NCI-H446 treated with DMSO at 0.1 percent for 48 hours (cell line): ENCODE measurements around the gene VSIG10.
A peak's percentile ranks its signal among the peaks of the same experiment; 100 is the strongest.

Experiments
- DNase-seq: peaks from one replicate; lab custom pipeline; 2025; lab: John Stamatoyannopoulos, UW

The VSIG10 gene

GRCh38 chr12:118059341-118060191 lies 44.2 kb downstream of the VSIG10 start:
- no peak for DNase-seq

- no peak for DNase-seq
Measured at GRCh38 chr12:118058881-118059280, 44.9 kb downstream of the VSIG10 start.

DNA sequence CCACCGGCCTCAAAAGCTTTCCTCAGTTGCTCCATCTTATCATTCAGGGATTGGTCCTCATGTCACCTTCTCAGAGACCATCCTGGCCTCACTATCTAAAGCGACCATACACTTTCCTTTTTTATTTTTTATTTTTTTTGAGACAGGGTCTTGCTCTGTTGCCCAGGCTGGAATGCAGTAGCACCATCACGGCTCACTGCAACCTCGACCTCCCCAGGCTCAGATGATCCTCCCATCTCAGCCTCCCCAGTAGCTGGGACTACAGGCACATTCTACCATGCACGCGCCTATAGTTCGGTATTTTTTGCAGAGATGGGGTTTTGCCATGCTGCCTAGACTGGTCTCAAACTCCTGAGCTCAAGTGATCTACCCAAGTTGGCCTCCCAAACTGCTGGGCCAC lies 45.6 kb downstream of the VSIG10 start:
- no peak for DNase-seq

DNA sequence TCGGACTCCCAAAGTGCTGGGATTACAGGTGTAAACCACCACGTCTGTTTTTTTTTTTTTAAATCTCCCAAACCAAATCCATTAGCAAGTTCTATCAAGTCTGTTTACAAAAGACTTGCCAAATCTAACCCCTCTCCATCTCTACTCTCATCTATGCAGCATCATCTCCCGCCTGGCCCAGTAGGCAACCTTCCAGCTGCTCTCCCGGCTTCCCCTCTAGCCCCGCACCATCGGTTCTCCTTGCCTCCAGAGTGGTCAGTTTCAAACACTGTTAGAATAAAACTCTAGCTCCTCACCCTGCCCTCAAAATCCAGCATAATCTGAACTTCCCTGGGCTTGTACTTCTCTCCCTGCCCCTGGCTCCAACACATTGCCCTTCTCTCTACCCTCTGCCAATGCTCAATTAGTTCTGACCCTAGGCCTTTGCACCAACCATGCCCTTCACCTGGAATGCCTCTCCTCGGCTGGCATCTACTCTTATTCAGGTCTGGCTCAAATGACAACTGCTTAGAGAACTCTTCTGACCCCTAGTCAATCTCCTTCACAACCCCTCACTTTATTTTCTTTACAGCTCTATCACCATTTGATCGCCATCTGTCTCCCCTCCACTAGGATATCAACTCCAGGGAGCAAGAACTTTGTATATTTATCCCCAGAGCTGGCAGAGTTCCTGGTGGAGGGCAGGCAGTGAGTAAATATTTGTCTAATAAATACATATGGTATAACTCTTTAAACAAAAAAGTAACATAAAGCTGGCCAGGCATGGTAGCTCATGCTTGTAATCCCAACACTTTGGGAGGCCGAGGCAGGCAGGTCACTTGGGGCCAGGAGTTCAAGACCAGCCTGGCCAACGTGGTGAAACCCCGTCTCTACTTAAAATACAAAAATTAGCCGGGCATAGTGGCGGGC lies 47.7 kb downstream of the VSIG10 start:
- no peak for DNase-seq

DNA sequence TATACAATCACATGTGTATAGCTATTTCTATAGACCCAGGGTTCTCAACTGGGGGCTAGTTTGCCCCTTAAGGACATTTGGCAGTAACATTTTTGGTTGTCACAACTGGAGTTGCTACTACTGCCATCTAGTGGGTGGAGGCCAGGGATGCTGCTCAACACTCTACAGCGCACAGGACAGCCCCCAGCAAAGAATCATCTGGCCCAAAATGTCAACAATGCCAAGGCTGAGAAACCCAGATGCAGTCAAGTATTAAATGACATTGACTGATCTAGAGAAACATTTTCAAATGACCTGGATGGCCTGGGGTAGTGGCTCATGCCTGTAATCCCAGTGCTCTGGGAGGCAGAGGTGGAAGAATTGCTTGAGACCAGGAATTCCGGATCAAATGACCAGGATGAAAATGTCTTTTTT lies 48.7 kb downstream of the VSIG10 start:
- peak; percentile 7 for DNase-seq

GRCh38 chr12:118053071-118053985 lies 50.5 kb downstream of the VSIG10 start:
- DNase-seq: no peak

- DNase-seq: no peak
Measured at GRCh38 chr12:118052324-118053070, 51.3 kb downstream of the VSIG10 start.

- no peak for DNase-seq
Measured at GRCh38 chr12:118050972-118051910, 52.6 kb downstream of the VSIG10 start.

- no peak for DNase-seq
Measured at GRCh38 chr12:118046430-118046829, 57.4 kb downstream of the VSIG10 start.

- no peak for DNase-seq
Measured at GRCh38 chr12:118044577-118044976, 59.2 kb downstream of the VSIG10 start.

DNA sequence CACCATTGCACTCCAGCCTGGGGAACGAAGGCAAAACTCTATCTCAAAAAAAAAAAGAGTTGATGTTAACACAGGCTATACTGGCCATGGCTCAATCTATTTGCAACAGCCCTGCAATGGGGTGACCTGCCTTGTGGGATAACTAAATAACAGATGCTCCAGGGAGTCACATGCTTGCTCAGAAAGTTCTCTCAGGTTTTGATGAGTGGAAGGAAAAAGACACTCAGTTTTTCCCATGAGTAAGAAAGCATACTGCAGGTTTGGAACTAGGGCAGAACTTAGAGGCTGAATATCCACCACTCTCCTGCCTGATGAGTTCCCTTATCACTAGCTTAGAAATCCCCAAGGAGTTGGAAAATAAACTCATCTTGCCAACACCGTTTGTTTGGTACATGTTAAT lies 59.7 kb downstream of the VSIG10 start:
- no peak for DNase-seq

DNA sequence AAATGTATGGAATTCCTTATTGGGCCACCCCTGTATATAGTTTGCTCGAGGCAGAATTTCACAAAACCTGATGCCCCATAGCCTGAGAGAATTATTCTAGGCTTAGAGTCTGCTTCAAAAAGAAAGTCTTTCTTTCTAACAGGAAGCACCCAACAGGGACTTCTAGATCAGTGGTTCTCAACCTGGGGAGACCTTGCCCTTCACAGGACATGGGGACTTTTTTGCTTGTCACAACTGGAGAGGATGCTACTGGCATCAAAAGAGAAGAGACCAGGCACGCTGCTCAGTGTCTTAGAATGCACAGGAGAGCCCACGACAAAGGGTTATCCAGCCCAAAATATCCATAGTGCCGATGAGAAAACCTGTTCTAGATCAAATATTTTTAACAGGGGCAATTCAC lies 61.7 kb downstream of the VSIG10 start:
- no peak for DNase-seq

DNA sequence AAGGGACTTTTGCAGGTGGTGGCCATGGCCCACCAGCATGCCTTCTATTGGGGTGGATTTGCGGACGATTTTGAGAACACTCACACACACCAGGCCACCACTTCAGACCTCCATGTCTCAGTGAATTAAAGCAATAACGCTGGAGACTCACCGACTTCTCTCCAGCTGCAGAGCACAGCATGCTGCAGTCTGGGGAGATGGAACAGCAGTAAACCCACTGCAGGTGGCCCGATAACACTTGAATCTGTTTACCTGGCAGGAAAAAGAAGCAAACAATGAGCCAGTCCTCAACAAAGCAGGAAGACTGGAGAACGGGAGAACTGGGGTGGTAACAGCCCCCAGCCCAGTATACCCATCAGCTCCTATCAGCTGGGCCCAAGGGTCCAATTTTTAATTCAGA lies 65.7 kb downstream of the VSIG10 start:
- DNase-seq: no peak

GRCh38 chr12:118036672-118037411 lies 67.0 kb downstream of the VSIG10 start:
- DNase-seq: no peak

DNA sequence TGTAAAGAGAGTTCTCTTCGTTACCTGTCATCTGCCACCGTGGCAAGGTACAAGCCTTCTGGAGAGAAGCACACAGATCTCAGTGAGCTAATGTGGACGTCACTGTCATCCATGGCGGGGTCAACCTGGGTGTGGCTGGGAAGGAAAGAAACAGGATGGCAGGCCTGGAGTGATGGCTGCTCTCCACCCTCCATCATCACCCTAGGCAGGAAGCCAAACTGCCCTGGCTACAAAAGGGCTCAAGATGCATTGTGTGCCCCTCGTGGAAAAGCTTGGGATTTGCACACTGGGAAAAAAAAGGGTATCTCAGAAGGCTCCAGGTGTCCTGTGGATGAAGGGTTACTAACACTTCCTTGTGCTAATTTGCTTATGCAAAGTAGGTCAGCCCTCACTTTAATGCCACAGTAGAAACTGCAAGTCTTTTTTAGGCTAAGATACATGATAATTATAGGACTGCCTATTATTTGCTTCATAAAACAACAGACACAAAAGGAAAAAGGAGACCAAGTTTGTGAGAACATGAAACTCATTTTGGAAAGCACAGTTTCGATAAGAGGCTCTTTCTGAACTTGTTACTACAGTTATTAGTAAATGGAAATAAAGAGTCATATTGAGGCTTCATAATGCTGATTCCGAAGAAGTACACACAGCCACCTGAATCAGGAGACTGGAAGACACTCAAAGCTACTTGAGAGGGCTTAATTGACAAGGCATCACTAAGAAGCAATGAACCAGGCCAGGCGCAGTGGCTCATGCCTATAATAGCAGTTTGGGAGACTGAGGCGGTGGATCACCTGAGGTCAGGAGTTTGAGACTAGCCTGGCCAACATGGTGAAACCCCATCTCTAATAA lies 68.4 kb downstream of the VSIG10 start:
- DNase-seq: no peak

- DNase-seq: no peak
Measured at GRCh38 chr12:118034429-118035189, 69.2 kb downstream of the VSIG10 start.

- no peak for DNase-seq
Measured at GRCh38 chr12:118033902-118034301, 69.9 kb downstream of the VSIG10 start.

GRCh38 chr12:118033323-118033722 lies 70.5 kb downstream of the VSIG10 start:
- no peak for DNase-seq
